ENCODE results near the gene SIRPG. TPM values are rescaled to one million over a fixed set of nuclear protein-coding genes. Genes with fewer than 3 reads are reported as not detected.

Gene SIRPG
- total RNA-seq, 2 donors from 2014 or later, result 0.32 to 0.45 TPM

DNA sequence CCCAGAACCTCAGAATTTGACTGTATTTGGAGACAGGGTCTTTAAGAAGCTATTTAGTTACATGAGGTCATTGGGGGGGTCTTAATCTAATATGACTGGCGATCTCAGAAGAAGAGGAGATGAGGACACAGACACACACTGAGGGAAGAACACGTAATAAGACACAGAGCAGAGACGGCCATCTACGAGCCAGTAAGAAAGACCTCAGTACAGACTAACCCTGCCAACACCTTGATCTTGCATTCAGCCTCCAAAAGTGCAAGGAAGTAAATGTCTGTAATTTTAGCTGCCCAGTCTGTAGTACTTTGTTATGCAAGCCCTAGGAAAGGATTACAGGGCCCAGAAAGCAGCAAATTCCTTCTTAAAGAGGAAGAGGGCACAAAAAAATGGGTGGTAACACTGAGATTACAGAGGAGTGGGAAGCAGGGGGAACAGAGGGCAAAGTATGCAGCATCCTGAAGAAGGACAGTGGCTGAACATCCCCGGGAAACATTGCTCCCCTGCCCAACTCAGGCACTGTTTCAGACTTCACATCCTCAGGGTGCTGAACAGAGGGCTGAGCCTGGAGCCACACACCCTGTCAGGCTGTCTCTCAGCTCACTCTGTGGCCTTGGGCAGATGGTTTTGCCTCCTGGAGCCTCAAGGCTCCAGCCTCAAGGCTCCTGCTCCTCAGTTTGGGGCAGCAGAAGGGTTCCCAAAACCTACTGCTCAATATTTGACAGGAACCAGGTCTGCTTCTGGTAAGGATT is 27.9 kb upstream of the SIRPG start:
- Histone ChIP-seq H3K36me3 (no peaks in the 10 kb centered on the region), H3K4me1 (replicated peaks) (no peaks in the 10 kb centered on the region), H3K9me3 (no peaks in the 10 kb centered on the region), H3K27me3 (replicated peaks; ENCODE audit: insufficient read depth) (peaks cover 2% of the 10 kb centered on the region), H3K27ac (no peak overlapping the region), H3K4me3 (no peak overlapping the region)
- no peak for TF ChIP-seq POLR2AphosphoS5 (IDR thresholded peaks at IDR 0.05)
- TF ChIP-seq POLR2A (IDR thresholded peaks at IDR 0.05), result no peak
- TF ChIP-seq, protein P1, sequence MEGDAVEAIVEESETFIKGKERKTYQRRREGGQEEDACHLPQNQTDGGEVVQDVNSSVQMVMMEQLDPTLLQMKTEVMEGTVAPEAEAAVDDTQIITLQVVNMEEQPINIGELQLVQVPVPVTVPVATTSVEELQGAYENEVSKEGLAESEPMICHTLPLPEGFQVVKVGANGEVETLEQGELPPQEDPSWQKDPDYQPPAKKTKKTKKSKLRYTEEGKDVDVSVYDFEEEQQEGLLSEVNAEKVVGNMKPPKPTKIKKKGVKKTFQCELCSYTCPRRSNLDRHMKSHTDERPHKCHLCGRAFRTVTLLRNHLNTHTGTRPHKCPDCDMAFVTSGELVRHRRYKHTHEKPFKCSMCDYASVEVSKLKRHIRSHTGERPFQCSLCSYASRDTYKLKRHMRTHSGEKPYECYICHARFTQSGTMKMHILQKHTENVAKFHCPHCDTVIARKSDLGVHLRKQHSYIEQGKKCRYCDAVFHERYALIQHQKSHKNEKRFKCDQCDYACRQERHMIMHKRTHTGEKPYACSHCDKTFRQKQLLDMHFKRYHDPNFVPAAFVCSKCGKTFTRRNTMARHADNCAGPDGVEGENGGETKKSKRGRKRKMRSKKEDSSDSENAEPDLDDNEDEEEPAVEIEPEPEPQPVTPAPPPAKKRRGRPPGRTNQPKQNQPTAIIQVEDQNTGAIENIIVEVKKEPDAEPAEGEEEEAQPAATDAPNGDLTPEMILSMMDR (IDR thresholded peaks at IDR 0.05), result no peak
- WGBS, result 86% methylated on average over 5 of the region's 5 CpGs
- DNase-seq (ENCODE audit: low spot score), result no peak
- intact Hi-C loops (cut with DNase I), result no loop called here

DNA sequence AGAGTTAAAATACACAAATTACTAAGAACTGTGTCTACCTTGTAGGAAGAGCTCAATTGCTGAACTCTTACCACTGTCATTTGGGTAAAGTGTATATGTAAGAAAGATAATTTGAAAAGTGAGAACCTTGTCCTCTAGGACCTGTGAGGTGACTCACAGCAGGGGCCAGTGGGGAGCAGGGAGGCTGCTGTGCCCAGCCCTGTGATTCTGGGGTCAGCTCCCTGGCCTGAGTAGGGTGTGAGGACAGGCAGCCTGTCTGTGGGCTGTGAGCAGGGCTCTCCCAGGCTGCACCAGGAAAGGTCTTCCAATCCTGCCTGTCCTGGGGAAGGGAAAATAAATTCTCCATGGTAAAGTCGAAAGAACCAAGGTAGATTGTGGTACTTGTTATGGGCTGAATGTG is 27.3 kb upstream of the SIRPG start:
- intact Hi-C loops (cut with DNase I), result no loop called here

DNA sequence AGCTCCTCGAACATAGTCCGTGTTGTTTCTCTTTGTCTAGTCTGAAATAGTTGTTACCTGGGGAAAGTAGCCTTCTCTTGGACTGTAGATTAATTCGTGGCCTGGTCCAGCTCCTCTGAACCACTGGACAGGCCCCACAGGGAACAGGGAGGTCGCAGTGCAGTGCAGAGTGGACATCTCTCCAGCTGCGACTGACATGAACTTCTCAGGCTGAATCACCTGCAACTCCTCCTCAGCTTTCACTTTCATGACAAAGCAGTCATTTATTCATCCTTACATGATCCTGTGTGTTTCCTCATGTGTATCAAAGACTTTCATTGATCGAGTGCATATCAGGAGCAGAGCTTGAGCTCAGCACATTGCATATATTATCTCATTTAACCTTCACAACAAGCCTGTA is 19.1 kb upstream of the SIRPG start:
- Histone ChIP-seq H3K4me3 (no peak overlapping the region), H3K4me1 (replicated peaks) (no peaks in the 10 kb centered on the region), H3K27ac (no peak overlapping the region), H3K9me3 (no peaks in the 10 kb centered on the region), H3K36me3 (no peaks in the 10 kb centered on the region), H3K27me3 (replicated peaks; ENCODE audit: insufficient read depth) (no peaks in the 10 kb centered on the region)
- 85% methylated on average over 6 of the region's 6 CpGs for WGBS
- TF ChIP-seq POLR2A (IDR thresholded peaks at IDR 0.05) (no peak), POLR2AphosphoS5 (IDR thresholded peaks at IDR 0.05) (no peak)
- TF ChIP-seq, protein P1 (IDR thresholded peaks at IDR 0.05), result no peak
- intact Hi-C loops (cut with DNase I), result no loop called here
- DNase-seq (ENCODE audit: low spot score), result no peak

More for the DNA sequence above, 27.3 kb upstream of the SIRPG start:
- H3K36me3 ChIP-seq, result no peaks in the 10 kb centered on the region
- 71% methylated on average over 1 of the region's 1 CpG for WGBS
- no peaks in the 10 kb centered on the region for H3K4me1 ChIP-seq (replicated peaks)
- H3K9me3 ChIP-seq, result no peaks in the 10 kb centered on the region
- peaks cover 2% of the 10 kb centered on the region for H3K27me3 ChIP-seq (replicated peaks; ENCODE audit: insufficient read depth)
- H3K4me3 ChIP-seq, result no peak overlapping the region
- DNase-seq (ENCODE audit: low spot score), result no peak
- H3K27ac ChIP-seq, result no peak overlapping the region
- no peak for TF ChIP-seq POLR2A (IDR thresholded peaks at IDR 0.05)
- no peak for TF ChIP-seq POLR2AphosphoS5 (IDR thresholded peaks at IDR 0.05)
- TF ChIP-seq, protein P1 (IDR thresholded peaks at IDR 0.05), result no peak

DNA sequence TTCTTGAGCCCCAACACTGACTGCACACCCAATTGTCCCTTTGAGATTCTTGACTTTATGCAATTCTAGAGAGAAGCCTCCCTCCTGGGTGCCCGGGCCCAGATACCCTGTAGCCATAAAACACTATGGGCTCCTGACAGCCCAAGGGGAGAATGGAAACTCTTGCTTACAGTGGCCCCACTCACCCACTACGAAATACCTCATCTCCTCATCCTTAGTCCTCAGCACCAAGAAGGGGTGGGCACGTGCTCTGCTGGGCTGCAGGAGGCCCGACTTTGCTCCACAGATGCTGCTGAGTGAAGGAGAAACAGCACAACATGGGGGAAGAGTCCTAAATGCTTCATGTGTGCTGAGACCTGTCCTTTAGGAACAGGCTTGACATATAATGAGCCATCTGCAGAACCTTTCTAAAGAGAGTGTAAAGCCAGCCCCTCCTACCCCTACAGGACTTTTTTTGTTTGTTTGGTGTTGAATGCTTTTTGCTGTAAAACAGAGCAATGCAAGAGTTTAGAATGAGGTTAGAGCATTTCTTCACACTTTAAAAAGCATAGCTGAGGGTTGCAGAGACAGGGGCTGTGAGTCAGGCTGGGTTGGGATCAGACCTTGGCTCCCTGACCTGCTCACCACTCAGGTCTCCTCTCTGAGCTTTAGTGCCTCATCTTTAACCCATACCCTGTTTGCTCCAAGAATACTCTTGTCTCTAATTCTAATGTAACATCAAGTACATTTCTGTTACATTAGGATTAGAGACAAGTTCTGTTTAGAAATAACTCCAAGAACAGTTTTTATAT is 17.6 kb upstream of the SIRPG start:
- intact Hi-C loops (cut with DNase I), result no loop called here
- H3K4me1 ChIP-seq (replicated peaks), result no peaks in the 10 kb centered on the region
- no peak overlapping the region for H3K27ac ChIP-seq
- H3K9me3 ChIP-seq, result no peaks in the 10 kb centered on the region
- no peak for TF ChIP-seq POLR2AphosphoS5 (IDR thresholded peaks at IDR 0.05)
- TF ChIP-seq, protein P1 (IDR thresholded peaks at IDR 0.05), result no peak
- no peak for TF ChIP-seq POLR2A (IDR thresholded peaks at IDR 0.05)
- no peak for DNase-seq (ENCODE audit: low spot score)
- no peaks in the 10 kb centered on the region for H3K27me3 ChIP-seq (replicated peaks; ENCODE audit: insufficient read depth)
- WGBS, result 77% methylated on average over 4 of the region's 4 CpGs
- no peak overlapping the region for H3K4me3 ChIP-seq
- no peaks in the 10 kb centered on the region for H3K36me3 ChIP-seq

All from prostate gland (tissue), 2 donors.